MM.1S (cell line): ENCODE data around the gene PHLDB2.

Source experiments
- CTCF ChIP-seq: fragments of 300-600 bp; sonication (generic); IDR thresholded peaks from 2 replicates; pipeline ENCODE4 v1.5.1; 2016; ENCODE audit warnings: antibody characterized with exemption, low read length, mixed read lengths
- EZH2 ChIP-seq: fragments of 300-600 bp; sonication (generic); optimal IDR thresholded peaks from 2 replicates; pipeline ENCODE3; 2017; ENCODE audit warnings: low read depth, mild to moderate bottlenecking, antibody characterized with exemption, low read length, mixed read lengths

- TF ChIP-seq CTCF (no peak), EZH2 (no peak)
Observed at GRCh38 chr3:111906656-111907055, 47.6 kb downstream of the PHLDB2 start.
